Right ventricle myocardium superior (tissue), 1 donor: ENCODE data around the gene TRIM44. TPM values are rescaled to one million over a fixed set of nuclear protein-coding genes. Genes with fewer than 3 reads are reported as not detected.
"Not testable (repeated sequence)": the region's sequence is repeated elsewhere in the genome, so short reads cannot be mapped to it uniquely, and the experiment has no call there.

Experiments used
- ATAC-seq: fragments of 200-7000 bp; cut with Tn5 transposase; one replicate; pipeline ENCODE4 v1.9.1; 2020; ENCODE audit warnings: mild to moderate bottlenecking; ENCODE audit not compliant: poor library complexity
- DNase-seq: peaks from one replicate; pipeline ENCODE4 v3.0.0-alpha.2; 2020
- intact Hi-C: fragments of 100-400 bp; cut with DNase I; formaldehyde crosslinking; loops from one replicate; pipeline ENCODE4 v1.11.2; 2022
- total RNA-seq: library from RNA; stranded (reverse); fragmentation: NEBNext Ultra II Directional; extraction: Animal tissue kit (Norgen Biotek cat#: 25700); gene quantifications from one replicate; pipeline ENCODE4 v1.2.1, GENCODE V29; 2021
- donor health status: DM: no; HTN: yes; CAD: no; lungs with severe emphysema.

TRIM44 gene
- total RNA-seq, 1 donor from 2014 or later: 34.0 TPM

DNA sequence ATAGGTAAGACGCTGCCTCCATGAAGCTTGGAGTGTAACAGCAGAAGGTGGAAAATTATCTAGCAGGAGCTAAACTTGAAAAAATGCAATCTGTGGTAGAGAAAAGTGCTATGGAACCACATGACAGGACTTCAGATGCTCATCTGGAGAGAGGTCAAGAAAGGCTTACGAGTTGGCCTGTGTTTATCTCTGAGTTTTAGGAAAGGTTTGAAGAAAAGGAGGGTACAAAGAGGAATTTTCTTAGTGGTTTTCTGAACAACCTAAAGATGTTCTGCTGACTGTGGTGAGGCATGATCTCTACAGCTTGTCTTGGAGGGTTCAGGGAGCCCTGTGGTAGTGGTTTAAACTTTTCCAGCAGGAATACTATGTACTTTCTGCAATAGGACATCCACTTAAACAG is 36.1 kb upstream of the TRIM44 start:
- DNase-seq: no peak
- intact Hi-C loops: no loop called here
- ATAC-seq: no peak

DNA sequence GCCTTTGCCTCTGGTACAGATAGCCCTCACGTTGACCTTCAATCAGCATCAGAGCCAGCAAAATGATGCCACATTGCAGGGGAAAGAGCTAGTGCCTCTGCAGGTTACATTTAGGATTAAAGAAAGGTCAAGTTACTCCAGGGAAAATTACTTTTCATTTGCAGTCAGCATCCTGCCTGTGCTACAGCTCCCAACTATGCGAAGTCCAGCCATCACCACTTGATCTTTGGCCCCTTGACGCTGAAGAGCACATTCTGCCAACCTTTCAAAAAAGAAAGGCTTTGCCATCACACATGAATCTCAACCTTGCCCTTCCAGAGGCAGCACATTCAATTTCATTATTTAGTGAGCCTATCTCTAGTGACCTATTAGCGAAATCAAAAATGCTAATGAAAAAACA is 33.1 kb upstream of the TRIM44 start:
- no peak for DNase-seq
- no peak for ATAC-seq
- intact Hi-C loops: no loop called here

DNA sequence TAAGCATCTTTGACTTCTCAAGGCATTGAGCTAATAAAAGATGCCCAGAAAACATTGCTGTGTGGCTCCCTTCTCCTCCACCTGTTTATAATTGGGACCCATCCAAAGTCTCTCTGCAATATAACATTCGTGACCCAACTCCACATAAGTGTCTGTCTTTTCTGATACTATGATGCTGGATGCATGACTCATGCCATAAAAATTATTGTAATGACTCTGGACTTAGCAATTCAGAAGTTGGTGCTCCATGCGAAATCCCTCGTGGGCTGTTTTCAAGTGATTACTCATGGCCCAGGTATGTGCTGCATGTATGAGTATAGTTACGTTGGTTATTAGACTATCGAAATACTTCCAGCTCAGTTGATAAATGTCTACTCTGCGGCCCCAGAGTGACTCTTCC is 32.7 kb upstream of the TRIM44 start:
- intact Hi-C loops: no loop called here
- DNase-seq (no peak), ATAC-seq (no peak)

DNA sequence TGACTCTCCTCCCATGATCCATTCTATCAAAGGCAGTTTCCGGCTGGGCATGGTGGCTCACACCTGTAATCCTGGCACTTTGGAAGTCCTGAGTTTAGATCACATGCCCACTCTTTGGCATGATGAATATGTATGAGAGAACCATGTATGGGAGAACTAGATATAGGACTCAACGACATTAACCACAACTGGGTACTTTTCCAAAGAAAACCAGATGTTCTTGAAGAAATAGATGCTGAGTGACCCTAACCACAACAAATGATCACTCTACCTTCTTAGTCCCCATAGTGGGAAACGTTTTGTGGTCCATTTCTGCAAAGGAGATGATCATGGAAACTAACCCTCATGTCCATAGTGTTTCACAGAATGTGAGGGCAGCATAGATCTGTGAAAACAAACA is 30.7 kb upstream of the TRIM44 start:
- DNase-seq: no peak
- no peak for ATAC-seq
- intact Hi-C loops: no loop called here

DNA sequence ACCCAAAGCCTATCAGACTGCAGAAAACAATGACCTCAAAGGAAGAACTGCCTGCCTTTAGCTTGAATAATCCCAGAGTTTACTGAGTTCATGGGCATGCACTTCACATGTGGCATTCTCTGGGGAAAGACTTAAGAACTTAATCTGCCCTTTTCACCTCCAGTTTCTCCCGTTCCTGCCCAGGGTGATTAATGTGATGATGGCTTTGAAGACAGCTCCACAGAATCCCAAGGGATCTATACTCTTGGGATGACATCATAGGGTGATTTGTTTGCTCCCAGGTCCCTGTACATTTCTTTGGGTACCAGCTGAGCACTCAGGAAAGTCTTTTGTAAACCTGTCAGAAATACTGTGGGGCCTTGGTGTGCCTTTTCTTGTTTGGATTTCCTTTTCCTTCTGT is 30.3 kb upstream of the TRIM44 start:
- intact Hi-C loops: no loop called here
- ATAC-seq (no peak), DNase-seq (no peak)

DNA sequence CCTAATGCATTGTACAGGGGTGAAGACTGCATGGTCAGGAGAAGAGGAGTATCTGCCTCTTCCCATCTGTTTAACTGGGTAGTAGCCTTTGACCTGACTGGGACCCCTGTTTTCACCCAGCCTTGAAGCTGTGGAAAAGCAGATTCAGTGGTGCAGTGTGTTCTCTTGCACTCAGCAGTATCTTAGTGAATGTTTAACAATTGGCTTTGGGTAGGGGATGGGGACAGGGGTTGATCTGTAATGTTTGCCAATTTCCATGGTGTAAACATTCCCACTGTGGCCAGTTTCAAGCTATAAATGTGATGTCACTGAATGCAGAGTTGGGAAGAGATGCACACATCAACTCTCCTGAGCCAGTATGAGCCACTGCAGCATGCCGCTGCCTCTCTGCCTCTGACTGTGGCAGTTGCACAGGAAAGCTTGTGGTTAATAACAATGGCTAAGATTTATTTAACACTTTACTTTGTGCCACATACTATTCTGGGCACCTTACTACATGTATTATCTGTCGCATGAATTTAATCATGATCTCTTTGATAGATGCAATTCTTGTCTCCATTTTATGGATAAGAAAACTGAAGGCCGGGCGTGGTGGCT is 28.6 kb upstream of the TRIM44 start:
- no peak for DNase-seq
- no peak for ATAC-seq
- intact Hi-C loops: no loop called here

DNA sequence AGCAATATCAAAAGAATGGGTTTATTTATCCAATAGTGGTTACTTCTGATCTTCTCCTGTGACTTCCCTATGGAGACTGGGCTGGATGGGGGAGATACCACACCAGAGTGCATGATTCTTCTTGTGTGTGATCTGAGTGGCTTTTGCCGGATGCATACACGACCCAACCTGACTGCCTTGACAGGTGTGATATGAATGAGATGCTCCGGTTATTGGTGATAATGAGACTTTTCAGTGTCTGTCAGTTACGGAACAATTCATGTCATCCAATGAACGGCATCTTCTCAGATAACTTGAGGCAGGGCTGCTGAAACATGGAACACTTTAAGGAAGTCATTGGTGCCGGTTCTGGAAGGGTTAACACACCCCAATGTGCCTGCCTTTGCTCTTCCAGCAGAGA is 26.6 kb upstream of the TRIM44 start:
- intact Hi-C loops: no loop called here
- no peak for ATAC-seq
- no peak for DNase-seq

DNA sequence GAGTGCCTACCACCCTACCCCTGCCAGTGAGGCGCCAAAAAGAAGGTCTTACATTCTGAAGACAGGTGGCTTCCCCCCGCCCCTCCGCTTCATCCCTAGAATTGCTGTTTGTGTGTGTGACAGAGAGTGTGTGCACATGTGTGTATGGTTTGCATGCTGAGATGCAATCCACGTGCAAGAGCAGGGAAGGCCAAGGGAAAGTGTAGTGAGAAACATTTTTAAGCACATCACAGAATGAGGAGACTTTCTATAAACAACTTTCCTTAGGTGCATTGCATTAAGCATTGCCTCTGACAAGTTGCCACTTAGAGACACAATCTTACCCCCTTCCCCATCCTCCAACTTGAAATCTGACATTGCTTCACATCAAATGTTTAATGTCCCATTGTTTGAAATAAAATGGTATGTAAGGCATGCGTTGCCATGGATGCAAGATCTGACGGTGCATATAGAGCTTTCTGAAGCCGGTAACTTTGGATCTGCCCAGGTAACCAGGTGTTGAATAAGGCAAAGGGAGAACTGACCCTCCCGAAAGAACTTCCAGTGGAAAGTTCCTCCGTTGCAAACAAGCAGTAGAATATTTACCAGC is 22.9 kb upstream of the TRIM44 start:
- DNase-seq: no peak
- no peak for ATAC-seq
- intact Hi-C loops: no loop called here

DNA sequence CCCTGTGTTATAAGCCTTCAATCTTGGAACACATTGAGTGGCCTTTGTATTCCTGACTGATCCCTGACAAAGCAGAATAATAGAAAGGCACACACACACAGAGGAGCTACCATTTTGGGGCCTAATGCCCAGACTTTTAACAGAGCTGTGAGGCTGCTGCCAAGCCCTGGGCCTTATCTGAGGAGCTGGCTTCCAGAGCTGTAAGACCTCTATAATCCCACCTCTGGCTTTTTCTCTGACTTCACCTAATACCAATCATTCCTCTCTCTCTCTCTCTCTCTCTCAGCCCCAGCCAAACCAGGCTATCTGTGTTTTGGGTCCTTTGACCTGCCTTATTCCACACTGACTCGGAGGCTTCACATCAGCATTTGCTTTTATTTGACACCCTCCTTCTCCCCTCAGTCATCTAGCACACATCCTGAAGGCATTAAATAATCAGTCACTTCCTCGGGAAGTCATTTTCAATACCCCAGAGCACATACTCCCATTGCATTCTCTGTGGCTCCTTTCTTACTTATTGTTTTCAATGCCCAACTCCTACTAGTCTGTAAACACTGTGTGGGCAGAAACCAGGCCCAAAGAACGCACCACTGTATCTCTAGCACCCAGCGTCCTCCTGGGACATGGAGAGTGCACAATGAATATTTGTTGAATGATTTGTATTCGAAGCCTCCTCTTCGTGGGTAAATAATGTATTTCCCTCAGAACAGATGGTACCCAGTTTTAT is 21.2 kb upstream of the TRIM44 start:
- intact Hi-C loops: no loop called here
- DNase-seq (no peak), ATAC-seq (no peak)

DNA sequence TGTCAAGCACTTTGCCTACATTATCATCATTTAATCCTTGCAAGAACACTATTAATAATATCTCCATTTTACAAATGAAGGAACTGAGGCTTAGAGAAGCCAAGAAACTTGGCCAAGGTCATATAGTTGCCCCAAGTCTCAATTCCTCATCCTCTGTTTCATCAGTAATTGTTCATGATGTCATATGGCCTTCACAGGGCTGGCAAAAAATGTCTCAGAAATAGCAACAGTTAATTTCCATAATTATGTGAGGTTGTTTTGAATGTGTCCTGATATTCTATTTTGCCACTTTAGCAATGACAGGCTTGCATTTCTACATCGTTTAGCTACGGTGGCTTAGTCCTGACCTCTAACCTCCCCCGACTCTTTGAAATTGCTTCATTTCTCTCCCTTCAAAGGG is 20.6 kb upstream of the TRIM44 start:
- ATAC-seq: no peak
- DNase-seq: no peak
- intact Hi-C loops: no loop called here

DNA sequence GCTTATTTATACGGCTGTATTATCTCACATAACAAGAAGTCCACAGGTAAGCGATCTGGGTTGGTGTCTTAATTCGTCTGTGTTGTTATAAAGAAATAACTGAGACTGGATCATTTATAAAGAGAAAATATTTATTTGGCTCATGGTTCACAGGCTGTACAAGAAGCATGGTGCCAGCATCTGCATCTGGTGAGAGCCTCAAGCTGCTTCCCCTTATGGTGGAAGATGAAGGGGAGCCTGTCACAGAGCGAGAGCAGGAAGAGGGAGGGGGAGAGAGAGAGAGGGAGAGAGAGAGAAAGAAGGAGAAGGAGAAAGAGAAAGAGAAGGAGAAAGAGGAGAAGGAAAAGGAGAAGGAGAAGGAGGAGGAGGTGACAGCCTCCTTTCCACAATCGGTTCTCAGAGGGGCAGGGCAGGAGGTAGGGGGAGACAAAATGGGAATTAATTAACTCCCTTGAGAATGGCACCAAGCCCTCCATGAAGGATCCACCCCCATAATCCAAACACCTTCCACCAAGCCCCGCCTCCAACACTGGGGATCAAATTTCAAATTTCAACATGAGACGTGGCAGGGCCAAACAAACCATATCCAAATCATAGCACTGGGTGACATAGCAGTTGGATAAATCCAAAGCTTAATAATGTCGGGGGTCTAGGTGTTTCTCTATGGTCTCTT is 15.0 kb upstream of the TRIM44 start:
- no peak for ATAC-seq
- DNase-seq: no peak
- intact Hi-C loops: no loop called here

DNA sequence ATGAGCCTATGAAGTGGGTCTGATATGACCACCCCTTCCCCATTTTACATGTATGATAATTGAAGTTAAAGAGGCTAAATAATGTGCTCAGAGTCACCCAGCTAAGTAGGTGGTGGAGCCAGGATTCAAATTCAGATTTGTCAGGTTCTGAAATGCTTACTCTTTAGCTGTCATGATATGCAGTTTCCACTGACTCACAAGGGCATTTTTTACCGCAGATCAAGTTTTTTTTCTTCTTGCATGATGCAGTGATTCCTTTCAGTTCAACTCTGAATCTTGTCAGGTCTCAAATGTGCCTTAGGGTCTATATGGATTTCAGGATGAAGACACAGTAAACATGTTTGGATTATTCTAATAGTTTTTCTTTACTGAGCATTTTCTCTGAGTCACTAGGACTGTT is 12.6 kb upstream of the TRIM44 start:
- intact Hi-C loops: no loop called here
- DNase-seq: no peak
- ATAC-seq: no peak

DNA sequence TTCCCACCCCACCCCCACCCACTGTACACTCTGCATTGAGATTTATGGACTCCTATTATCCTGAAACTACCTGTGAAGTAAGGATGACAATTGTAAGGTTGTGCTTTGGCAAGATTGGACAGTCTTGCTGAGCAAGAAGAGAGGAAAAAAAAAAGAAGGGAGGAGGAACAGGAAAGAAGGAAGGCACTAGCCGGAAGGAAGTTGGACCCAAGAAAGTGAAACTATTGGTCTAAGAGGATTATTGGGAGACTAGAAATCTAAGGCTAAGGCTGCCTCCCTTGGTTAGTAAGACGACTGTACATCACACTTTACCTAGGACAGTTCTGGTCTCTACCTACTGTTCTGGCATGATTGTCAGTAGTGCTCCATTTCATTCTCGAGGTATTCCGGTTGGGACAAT is 12.1 kb upstream of the TRIM44 start:
- ATAC-seq (no peak), DNase-seq (no peak)
- intact Hi-C loops: no loop called here

DNA sequence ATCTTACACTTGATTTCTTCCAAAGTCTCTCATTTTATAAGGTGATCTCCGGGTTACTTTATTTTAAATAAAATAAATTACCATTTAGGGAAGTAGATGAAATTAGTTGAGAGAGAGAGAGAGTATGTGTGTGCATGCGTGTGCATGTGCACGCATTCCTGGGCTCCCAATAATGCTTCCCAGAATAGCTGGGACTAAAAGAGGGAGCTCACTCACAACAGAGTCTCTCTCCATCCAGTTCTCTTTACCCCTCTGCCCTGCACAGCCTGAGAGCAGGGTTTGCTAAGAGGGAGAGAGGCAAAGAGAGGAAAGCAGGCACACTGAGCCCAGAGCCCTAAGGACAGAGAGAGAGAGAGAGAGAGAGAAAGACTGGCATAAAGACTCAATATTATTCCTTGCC is 11.3 kb upstream of the TRIM44 start:
- no peak for ATAC-seq
- DNase-seq: no peak
- intact Hi-C loops: no loop called here

DNA sequence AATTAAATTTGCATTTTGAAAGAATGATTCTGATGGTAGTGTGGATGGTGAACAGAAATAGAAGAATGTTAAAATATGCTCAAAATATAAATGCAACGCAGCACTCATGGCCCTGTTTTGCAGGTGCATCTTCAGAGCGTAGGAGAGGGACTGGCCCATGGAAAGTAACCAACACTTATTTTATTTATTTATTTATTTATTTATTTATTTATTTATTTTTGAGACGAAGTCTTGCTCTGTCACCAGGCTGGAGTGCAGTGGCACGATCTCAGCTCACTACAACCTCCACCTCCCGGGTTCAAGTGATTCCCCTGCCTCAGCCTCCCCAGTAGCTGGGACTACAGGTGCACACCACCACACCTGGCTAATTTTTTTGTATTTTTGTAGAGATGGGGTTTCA is 9.8 kb upstream of the TRIM44 start:
- intact Hi-C loops, ATAC-seq, DNase-seq: not testable (repeated sequence)

DNA sequence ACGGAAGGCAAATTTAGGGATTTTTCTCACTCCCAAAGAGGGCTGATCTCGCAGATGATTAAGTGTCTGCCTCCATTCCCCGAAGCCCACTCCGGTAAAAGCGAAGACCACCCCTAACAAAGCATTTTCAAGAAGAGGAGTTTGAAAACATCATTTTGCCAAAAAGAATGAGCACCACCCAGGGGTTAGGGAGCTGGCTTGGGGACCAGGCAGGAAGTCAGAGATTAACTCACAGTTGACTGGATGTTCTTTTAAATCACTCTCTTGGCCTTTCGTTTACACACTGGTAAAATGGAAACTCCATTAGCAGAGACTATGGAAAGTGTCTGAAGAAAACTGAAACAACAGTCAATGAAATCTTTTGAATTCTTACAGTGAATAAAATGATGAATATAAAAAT is 7.9 kb upstream of the TRIM44 start:
- intact Hi-C loops: no loop called here
- no peak for ATAC-seq
- DNase-seq: no peak

DNA sequence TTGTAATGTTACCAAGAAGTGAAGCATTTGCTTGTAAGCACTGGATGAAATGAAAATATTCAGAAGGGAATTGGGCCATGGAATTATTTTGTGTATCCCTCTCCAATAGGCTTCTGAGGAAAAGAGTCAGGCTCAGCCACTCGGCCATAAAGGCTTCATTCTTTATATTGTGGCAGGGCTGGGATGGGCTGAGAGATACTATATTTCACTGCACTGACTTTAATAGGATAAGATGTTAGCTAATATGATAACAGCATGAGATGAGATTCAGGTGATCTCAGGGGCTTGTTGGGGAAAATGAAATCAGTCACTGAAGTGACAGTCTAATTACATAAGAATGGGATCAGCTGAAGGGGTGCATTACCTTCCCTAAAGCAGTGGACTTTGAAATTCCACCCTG is 7.3 kb upstream of the TRIM44 start:
- DNase-seq (no peak), ATAC-seq (no peak)
- intact Hi-C loops: no loop called here

DNA sequence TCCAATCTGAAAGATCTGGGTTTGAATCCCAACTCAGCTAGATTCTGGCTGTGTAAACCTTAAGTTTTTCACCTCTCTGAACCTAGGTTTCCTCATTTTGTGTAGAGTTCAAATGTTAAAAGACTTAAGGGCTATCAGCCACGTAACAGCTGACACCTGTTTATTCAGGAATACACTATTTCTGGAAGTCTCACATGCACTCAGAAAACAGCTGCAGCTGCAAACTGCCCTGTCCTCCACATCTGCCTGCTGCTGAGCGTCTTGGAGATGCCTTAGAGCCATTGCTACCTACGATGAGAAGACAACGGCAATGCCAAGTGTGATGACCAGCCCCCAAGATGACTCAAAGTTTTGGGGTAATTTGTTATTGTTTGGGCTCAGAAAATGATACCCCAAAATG is 6.7 kb upstream of the TRIM44 start:
- ATAC-seq: no peak
- intact Hi-C loops: no loop called here

DNA sequence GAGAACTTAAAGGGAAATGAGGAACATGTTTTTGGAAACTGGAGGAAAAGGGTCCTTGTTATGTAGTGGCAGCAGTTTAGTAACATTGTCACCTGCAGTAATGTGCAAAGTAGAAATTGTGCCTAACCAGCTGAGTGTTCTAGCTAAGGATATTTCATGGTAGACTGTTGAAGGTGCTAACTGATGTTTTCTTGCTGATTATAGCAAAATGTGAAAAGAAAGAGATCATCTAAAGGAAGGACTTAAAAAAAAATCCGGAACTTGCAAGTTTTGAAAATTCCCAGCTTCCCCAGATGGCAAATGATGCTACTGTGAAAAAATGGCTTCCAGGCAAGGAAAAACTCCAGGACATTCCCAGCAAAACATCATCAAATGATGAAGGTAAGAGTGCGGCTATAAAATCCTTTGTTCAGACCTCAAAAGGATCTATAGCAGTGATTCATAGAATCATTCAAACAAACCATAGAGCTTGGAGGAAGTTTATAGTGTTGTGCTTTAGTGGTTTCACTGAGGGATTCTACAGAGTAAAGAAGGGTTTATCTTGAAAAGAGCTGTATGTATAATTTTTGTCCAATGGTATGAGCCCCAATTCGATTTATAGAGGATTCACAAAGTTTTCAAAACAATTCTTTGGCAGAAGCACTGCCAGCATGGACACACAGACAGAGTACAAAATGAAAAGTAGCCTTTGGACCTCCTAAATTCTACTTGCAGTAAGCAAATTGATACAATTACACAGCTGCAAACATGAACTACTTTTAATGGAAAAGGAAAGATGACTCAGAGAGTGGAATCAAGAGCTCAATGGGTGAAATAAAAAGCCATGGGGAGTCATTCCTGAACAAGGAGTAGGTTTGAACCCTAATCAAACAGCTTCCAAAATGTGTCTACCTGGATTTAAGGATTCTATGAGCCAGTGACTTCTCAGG is 4.3 kb upstream of the TRIM44 start:
- DNase-seq (no peak), ATAC-seq (no peak)
- intact Hi-C loops: no loop called here

More for the DNA sequence above, 6.7 kb upstream of the TRIM44 start:
- no peak for DNase-seq
